ENCODE measurements around the gene RNASEH1.
"Not testable (repeated sequence)": the region's sequence is repeated elsewhere in the genome, so short reads cannot be mapped to it uniquely, and the experiment has no call there.

DNA sequence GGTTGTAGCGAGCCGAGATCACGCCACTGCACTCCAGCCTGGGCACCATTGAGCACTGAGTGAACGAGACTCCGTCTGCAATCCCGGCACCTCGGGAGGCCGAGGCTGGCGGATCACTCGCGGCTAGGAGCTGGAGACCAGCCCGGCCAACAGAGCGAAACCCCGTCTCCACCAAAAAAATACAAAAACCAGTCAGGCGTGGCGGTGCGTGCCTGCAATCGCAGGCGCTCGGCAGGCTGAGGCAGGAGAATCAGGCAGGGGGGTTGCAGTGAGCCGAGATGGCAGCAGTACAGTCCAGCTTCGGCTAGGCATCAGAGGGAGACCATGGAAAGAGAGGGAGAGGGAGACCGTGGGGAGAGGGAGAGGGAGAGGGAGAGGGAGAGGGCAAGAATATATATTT is 11.5 kb upstream of the RNASEH1 start:
- TF ChIP-seq POLR2A (IDR thresholded peaks at IDR 0.05) = not testable (repeated sequence)
- TF ChIP-seq, protein P1, sequence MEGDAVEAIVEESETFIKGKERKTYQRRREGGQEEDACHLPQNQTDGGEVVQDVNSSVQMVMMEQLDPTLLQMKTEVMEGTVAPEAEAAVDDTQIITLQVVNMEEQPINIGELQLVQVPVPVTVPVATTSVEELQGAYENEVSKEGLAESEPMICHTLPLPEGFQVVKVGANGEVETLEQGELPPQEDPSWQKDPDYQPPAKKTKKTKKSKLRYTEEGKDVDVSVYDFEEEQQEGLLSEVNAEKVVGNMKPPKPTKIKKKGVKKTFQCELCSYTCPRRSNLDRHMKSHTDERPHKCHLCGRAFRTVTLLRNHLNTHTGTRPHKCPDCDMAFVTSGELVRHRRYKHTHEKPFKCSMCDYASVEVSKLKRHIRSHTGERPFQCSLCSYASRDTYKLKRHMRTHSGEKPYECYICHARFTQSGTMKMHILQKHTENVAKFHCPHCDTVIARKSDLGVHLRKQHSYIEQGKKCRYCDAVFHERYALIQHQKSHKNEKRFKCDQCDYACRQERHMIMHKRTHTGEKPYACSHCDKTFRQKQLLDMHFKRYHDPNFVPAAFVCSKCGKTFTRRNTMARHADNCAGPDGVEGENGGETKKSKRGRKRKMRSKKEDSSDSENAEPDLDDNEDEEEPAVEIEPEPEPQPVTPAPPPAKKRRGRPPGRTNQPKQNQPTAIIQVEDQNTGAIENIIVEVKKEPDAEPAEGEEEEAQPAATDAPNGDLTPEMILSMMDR (IDR thresholded peaks at IDR 0.05) = not testable (repeated sequence)
